NCI-H446 treated with DMSO at 0.1 percent for 48 hours (cell line): ENCODE data around the gene ALG1L2.
"Not testable (repeated sequence)": the region's sequence is repeated elsewhere in the genome, so short reads cannot be mapped to it uniquely, and the experiment has no call there.

Experiments
- DNase-seq: peaks from one replicate; lab custom pipeline; 2025; lab: John Stamatoyannopoulos, UW

ALG1L2 gene

GRCh38 chr3:130081351-130081881, at the start of gene ALG1L2:
ALG1L2 (plus strand) TSS chr3:130081831; CDS start chr3:130082017, 186 bp downstream.
- DNase-seq, result no peak

DNA sequence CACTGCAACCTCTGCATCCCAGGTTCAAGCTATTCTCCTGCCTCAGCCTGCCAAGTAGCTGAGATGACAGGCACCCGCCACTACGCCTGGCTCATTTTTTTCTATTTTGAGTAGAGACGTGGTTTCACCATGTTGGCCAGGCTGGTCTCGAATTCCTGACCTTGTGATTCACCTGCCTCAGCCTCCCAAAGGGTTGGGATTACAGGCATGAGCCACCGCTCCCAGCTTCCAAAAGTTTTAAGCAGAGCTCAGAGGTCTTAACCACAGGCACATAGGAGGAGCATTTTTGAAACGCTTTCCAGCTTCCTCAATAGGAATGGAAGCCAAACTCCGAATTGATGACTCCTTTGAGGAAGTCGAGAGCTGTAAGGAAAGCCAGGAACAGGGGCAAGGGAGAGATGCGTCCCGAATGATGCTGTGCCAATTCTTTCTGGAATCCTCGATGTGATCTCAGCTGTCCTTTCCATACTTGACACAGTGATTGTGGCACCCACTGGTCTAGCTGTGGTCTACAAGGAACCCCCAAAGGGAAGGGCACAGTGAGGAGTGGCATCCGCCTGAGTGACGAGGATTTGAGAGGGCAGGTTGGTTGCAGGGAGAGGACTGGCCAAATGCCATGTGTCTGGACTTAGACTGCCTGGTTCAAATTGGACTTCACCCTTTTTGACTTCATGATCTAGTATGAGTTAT, 44.4 kb upstream of the ALG1L2 start:
- not testable (repeated sequence) for DNase-seq

- DNase-seq, result not testable (repeated sequence)
Observed at GRCh38 chr3:130042736-130043135, 38.9 kb upstream of the ALG1L2 start.

- DNase-seq, result not testable (repeated sequence)
Observed at GRCh38 chr3:130043658-130044057, 38.0 kb upstream of the ALG1L2 start.

DNA sequence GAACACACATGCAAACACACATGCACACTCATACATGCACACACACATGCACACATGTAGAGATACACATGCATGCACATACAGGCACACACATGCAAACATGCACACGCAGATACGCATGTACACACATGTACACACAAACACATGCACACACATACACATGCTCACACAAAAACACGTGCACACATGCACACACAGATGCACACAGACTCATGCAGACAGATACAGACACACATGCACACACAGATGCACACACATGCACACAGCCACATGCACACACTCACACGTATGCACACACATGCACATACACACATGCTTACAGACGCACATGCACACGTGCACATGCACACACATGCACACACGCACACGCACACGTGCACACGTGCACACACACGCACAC, 37.3 kb upstream of the ALG1L2 start:
- DNase-seq, result no peak

DNA sequence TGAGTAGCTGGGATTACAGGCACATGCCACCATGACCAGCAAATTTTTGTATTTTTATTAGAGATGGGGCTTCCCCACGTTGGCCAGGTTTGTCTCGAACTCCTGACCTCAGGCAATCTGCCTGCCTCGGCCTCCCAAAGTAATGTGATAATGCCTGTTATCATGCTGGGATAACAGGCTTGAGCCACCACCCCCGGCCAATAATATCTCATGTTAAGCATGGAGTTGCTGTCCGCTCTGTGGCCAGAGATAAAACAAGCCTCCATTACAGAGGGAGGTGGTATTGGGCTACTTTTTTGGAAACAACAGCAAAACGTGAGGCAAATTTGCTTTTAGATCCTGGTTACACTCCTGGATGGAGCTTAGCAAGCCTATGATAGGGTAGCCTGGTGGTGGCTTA, 32.9 kb upstream of the ALG1L2 start:
- DNase-seq, result no peak

- DNase-seq, result not testable (repeated sequence)
Observed at GRCh38 chr3:130052366-130052765, 29.3 kb upstream of the ALG1L2 start.

DNA sequence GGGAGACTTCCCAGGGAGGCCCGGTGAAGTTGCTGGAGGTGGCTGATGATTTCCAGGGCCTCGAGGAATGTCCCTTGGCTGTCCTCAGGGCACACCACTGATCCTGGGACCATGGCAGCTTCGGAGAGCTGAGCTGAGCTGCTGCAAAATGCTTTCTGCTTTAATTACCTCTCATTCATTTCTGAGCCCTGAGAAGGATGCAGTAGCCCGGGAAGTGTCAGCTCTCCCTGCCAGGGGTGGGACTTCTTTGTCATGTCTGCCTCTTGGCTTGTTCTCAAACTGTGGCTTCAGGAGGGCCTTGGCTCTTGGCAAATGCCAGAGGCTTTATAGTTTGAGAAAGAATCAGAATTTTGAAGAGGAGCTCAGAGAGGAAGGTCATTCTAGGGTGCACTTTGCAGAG, 28.7 kb upstream of the ALG1L2 start:
- not testable (repeated sequence) for DNase-seq

GRCh38 chr3:130057536-130058266, 23.9 kb upstream of the ALG1L2 start:
- not testable (repeated sequence) for DNase-seq

GRCh38 chr3:130058267-130058657, 23.4 kb upstream of the ALG1L2 start:
- not testable (repeated sequence) for DNase-seq

DNA sequence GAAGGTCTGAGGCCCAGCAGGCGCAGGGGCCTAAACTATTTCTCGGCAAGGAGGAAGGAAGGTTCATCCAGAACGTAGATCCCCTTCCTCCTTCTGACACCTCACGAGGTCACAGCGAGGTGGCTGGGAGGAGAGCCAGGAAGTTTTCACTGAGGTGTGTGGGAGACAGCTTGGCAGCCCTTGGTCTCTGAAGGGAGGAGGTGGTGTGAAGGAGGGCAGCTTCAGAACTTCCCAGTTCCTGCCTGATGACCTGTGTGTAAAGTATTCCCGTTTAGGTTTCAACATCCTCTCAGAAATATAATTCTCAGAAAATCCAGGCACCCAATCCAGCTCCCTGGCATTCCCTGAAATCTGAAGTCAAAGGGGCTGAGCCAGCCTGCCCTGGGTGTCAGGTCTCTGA, 22.9 kb upstream of the ALG1L2 start:
- not testable (repeated sequence) for DNase-seq

- not testable (repeated sequence) for DNase-seq
Observed at GRCh38 chr3:130059162-130059561, 22.5 kb upstream of the ALG1L2 start.

DNA sequence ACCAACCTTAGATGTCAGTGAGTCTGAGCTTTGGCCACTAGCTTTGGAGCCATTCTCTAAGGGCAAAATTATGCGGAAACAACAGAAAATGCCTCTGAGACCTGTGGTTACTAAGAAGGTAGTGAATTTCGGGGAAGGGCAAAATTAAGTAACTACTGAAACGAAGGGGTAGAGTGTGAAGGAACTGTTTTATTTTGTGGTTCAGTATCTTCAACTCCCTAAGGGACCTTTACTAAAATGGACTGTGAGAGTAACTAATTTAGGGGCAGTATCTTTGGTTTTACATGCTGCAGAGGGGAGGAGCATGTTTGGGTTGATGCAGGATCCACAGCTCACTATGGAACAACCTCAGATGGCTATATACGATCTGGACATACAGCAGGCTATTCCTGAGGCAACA, 8.0 kb upstream of the ALG1L2 start:
- no peak for DNase-seq

GRCh38 chr3:130077636-130078035, 4.0 kb upstream of the ALG1L2 start:
- DNase-seq, result no peak

DNA sequence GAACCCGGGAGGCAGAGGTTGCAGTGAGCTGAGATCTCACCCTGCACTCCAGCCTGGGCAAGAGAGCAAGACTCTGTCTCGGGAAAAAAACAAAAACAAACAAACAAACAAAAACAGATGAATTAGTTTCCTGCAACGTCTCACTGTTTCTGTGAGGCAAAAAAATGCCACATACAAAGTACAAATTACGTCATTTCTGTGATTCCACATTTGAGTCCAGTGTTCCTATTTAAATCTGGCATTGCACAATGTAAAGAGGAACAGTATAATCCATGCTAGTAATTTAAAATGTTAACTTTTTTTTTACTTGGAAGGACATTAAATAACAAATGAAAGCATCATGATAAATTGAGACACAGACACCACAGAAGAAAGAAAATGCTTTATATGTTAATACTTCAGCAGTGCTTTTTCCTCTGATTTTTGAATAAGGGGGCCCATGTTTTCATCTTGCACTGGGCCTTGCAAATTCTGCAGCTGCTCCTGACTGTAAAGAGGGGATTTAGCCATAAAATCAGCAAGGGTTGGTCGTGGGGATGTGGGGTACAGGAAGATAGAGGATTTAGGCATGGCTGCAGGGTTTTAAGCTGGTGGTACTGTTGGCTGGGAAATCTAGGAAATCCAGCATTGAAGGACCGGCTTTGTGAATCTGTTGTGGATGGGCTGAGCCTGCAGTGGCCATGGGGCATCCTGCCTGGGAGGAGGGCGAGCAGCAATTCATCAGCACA, 1.9 kb downstream of the ALG1L2 start:
- not testable (repeated sequence) for DNase-seq

GRCh38 chr3:130084436-130084980, 2.9 kb downstream of the ALG1L2 start:
- no peak for DNase-seq

- no peak for DNase-seq
Observed at GRCh38 chr3:130085881-130086280, 4.2 kb downstream of the ALG1L2 start.

DNA sequence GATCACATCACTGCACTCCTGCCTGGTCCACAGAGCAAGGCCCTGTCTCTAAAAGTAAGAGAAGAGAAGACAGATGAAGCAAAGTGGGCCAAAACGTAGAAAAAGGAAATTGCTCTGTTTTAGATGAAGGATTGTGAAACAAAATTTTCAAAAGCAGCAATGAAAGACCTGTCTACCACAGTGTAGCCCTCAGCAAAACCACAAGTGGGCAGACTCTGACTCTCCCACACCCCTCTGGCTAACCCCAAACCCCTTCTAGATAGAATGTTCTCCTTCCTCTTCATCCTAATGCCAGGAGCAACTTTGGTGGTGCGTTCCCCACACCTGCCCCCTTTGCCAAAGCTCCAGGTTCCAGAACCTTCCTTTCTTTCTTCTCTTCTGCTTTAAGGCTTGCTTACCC, 5.0 kb downstream of the ALG1L2 start:
- DNase-seq, result not testable (repeated sequence)

DNA sequence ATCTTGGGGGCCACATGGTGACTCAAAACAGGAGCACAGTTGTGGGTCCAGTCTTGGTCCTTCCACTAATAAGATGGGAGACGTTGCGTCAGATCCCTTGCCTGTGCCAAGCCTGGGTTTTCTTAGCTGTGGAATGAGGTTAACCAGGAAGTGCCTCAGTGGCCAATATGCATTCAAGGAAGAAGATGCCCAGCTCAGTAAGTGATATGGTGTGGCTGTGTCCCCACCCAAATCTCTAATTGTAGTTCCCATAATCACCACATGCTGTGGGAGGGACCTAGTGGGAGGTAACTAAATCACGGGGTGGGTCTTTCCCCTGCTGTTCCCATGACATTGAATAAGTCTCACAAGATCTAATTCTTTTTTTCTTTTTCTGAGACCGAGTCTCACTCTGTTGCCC, 6.4 kb downstream of the ALG1L2 start:
- no peak for DNase-seq

GRCh38 chr3:130090681-130091080, 9.1 kb downstream of the ALG1L2 start:
- DNase-seq, result not testable (repeated sequence)

- no peak for DNase-seq
Observed at GRCh38 chr3:130091958-130092357, 10.3 kb downstream of the ALG1L2 start.

DNA sequence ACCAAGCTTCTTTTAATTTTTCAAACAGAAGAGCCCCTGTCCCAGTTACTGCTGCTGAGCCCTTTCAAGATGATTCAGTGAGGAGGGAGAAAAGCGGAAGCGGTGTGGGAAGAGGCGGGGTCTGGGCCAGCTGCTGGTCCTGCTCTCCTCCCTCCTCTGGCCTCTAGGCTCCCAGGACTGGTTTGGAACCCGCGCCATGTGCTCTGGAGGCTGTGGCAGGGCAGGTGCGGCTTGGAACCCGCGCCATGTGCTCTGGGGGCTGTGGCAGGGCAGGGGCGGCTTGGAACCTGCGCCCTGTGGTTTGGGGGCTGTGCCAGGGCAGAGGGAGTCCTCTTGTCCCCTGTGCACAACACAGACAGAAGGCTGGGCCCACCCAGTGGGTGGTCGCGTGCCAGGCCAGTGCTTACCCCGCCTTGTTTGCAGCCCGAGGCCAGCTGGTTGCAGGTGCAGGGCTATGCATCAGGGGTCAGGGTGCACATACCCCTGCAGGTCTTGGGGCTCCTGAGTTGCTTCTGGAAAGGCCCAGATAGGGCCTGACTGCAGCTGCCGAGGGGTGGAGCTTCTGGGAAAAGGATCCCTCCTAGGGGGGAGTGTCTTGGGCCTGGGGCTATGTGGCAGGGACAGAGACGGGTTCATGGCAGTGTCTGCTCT, 12.2 kb downstream of the ALG1L2 start:
- DNase-seq, result no peak
